ENCODE results near the gene PLET1.

GRCh38 chr11:112269139-112269538, 8.5 kb upstream of the PLET1 start:
- TF ChIP-seq CTCF (IDR thresholded peaks at IDR 0.05) (no peak), POLR2A (IDR thresholded peaks at IDR 0.05) (no peak)

All from tibial nerve (tissue), 3 donors.